ENCODE measurements around the gene FAM25A. TPM values are rescaled to one million over a fixed set of nuclear protein-coding genes. Genes with fewer than 3 reads are reported as not detected.

Gene FAM25A
- total and polyA plus RNA-seq, 2 donors (not counting 3 experiments of a cell fraction or from before 2014, with no cell fraction given): not detected

- intact Hi-C loops (cut with micrococcal nuclease) (no loop called here), dilution Hi-C loops (cut with MboI; ENCODE audit: extremely low pct_ligation_motif_present, low sequenced_read_pairs) (no loop called here)
- H2AFZ ChIP-seq (ENCODE audit: low read depth, low read length): no peak overlapping the region
- no peak for FAIRE-seq
- H3K4me1 ChIP-seq (ENCODE audit: control insufficient read depth, extremely low read depth, insufficient read depth, low read length): peaks cover 10% of the 10 kb centered on the region
- no peaks in the 10 kb centered on the region for H3K9me3 ChIP-seq (replicated peaks; ENCODE audit: control insufficient read depth, insufficient read depth, low read length)
- no peak overlapping the region for H3K4me3 ChIP-seq (replicated peaks in 1 of 3; ENCODE audit: insufficient read depth in 1 of 3, low read depth in 1 of 3, low read length in 3 of 3)
- ChIA-PET CTCF (interaction anchor here (0.7 to 1.9 kb wide), 10 partner anchors 10 to 116 kb away, joined by 3 to 9 read pairs (median 4); no protein-coding TSS in a partner anchor), POLR2A (no interaction called here)
- no peak overlapping the region for H3K9ac ChIP-seq (replicated peaks; ENCODE audit: extremely low read depth, insufficient read depth, low read length)
- H3K4me2 ChIP-seq (ENCODE audit: insufficient read depth, low read length): no peak overlapping the region
- H4K20me1 ChIP-seq (replicated peaks; ENCODE audit: control insufficient read depth, extremely low read depth, insufficient read depth, low read length): no peaks in the 10 kb centered on the region
- no peaks in the 10 kb centered on the region for H3K27me3 ChIP-seq (ENCODE audit: control insufficient read depth in 2 of 2, insufficient read depth in 2 of 2, low read length in 2 of 2)
- no TSS peak for BruUV-seq (replicated peaks)
- H3K9me1 ChIP-seq (replicated peaks; ENCODE audit: control insufficient read depth, extremely low read depth, insufficient read depth, low read length): no peaks in the 10 kb centered on the region
- DNase-seq (ENCODE audit: low read depth, low spot score): peak; percentile 27
- H3K79me2 ChIP-seq (ENCODE audit: control insufficient read depth, insufficient read depth, low read length): no peaks in the 10 kb centered on the region
- TF ChIP-seq POLR2AphosphoS5 (IDR thresholded peaks at IDR 0.05; ENCODE audit: insufficient read depth, low read depth, low read length) (no peak), MYC (IDR thresholded peaks at IDR 0.05; ENCODE audit: low read depth, low read length) (no peak), JUN (IDR thresholded peaks at IDR 0.05; ENCODE audit: borderline replicate concordance, insufficient read depth, insufficient read length, low read depth) (no peak), FOS (IDR thresholded peaks at IDR 0.05; ENCODE audit: borderline replicate concordance, insufficient read depth, low read length) (peak; percentile 63), GATA2 (IDR thresholded peaks at IDR 0.05; ENCODE audit: insufficient read depth, insufficient read length, low read depth, low read length) (no peak), MAX (IDR thresholded peaks at IDR 0.05; ENCODE audit: insufficient read depth, insufficient read length) (no peak), CTCF (IDR thresholded peaks at IDR 0.05; ENCODE audit: extremely low read depth in 1 of 2, insufficient read depth in 1 of 2, low read depth in 1 of 2, low read length in 2 of 2) (peak; percentile 18 to 22), POLR2A (IDR thresholded peaks at IDR 0.05; ENCODE audit: low read depth, low read length) (no peak)
- H3K36me3 ChIP-seq (ENCODE audit: control insufficient read depth in 2 of 2, extremely low read depth in 1 of 2, insufficient read depth in 2 of 2, low read length in 2 of 2): peaks cover 6 to 12% of the 10 kb centered on the region in 2 experiments
- no peak overlapping the region for H3K27ac ChIP-seq (ENCODE audit: insufficient read depth, low read depth, low read length)
These were observed 34.5 kb downstream of the FAM25A start for GRCh38 chr10:87054373-87055295.
